Inferior parietal cortex (tissue), 1 donor: ENCODE results near the gene KCNIP1.

Experiments used
- DNase-seq: peaks from one replicate; pipeline ENCODE4 v3.0.0-alpha.2; 2016; ENCODE audit errors: extremely low spot score

KCNIP1 gene

GRCh38 chr5:170563824-170564567, 60.2 kb downstream of the KCNIP1 start:
- DNase-seq = no peak

GRCh38 chr5:170565072-170565471, 61.3 kb downstream of the KCNIP1 start:
- peak; percentile 88 for DNase-seq

- no peak for DNase-seq
These were observed 65.3 kb downstream of the KCNIP1 start for GRCh38 chr5:170569101-170569500.

- DNase-seq = no peak
These were observed 66.7 kb downstream of the KCNIP1 start for GRCh38 chr5:170570476-170570875.

- DNase-seq = no peak
These were observed 67.5 kb downstream of the KCNIP1 start for GRCh38 chr5:170571281-170571731.

GRCh38 chr5:170571875-170572852, 68.3 kb downstream of the KCNIP1 start:
- DNase-seq = no peak

- no peak for DNase-seq
These were observed 69.3 kb downstream of the KCNIP1 start for GRCh38 chr5:170573114-170573513.

- DNase-seq = no peak
These were observed 69.8 kb downstream of the KCNIP1 start for GRCh38 chr5:170573660-170574059.

- DNase-seq = no peak
These were observed 73.0 kb downstream of the KCNIP1 start for GRCh38 chr5:170576602-170577535.

GRCh38 chr5:170579601-170580000, 75.8 kb downstream of the KCNIP1 start:
- no peak for DNase-seq

- DNase-seq = no peak
These were observed 77.4 kb downstream of the KCNIP1 start for GRCh38 chr5:170581211-170581610.

GRCh38 chr5:170582644-170583330, 79.0 kb downstream of the KCNIP1 start:
- no peak for DNase-seq

GRCh38 chr5:170584003-170584402, 80.2 kb downstream of the KCNIP1 start:
- no peak for DNase-seq

GRCh38 chr5:170584450-170585058, 80.7 kb downstream of the KCNIP1 start:
- no peak for DNase-seq

- no peak for DNase-seq
These were observed 81.6 kb downstream of the KCNIP1 start for GRCh38 chr5:170585273-170585948.

GRCh38 chr5:170587808-170588207, 84.0 kb downstream of the KCNIP1 start:
- DNase-seq = no peak

GRCh38 chr5:170589643-170590042, 85.8 kb downstream of the KCNIP1 start:
- DNase-seq = no peak

- DNase-seq = no peak
These were observed 86.7 kb downstream of the KCNIP1 start for GRCh38 chr5:170590566-170590965.

- no peak for DNase-seq
These were observed 87.2 kb downstream of the KCNIP1 start for GRCh38 chr5:170591054-170591453.

GRCh38 chr5:170596482-170597044, 92.7 kb downstream of the KCNIP1 start:
- no peak for DNase-seq
